NCI-H2081 treated with DMSO at 0.1 percent for 48 hours (cell line): ENCODE measurements around the gene LCORL.
"Not testable (repeated sequence)": the region's sequence is repeated elsewhere in the genome, so short reads cannot be mapped to it uniquely, and the experiment has no call there.

ENCODE experiments used
- DNase-seq: peaks from one replicate; lab custom pipeline; 2025; lab: John Stamatoyannopoulos, UW

LCORL gene

GRCh38 chr4:18020145-18020670 lies 1.3 kb downstream of the LCORL start:
- DNase-seq: no peak

GRCh38 chr4:18014269-18014668 lies 7.3 kb downstream of the LCORL start:
- DNase-seq: no peak

GRCh38 chr4:18012807-18013462 lies 8.6 kb downstream of the LCORL start:
- DNase-seq: no peak

- no peak for DNase-seq
Observed at GRCh38 chr4:18012134-18012806, 9.3 kb downstream of the LCORL start.

GRCh38 chr4:18007625-18008024 lies 13.9 kb downstream of the LCORL start:
- no peak for DNase-seq

- DNase-seq: not testable (repeated sequence)
Observed at GRCh38 chr4:18006432-18006831, 15.1 kb downstream of the LCORL start.

GRCh38 chr4:17997129-17997528 lies 24.4 kb downstream of the LCORL start:
- DNase-seq: no peak

GRCh38 chr4:17995165-17995564 lies 26.4 kb downstream of the LCORL start:
- no peak for DNase-seq

- no peak for DNase-seq
Observed at GRCh38 chr4:17985832-17986231, 35.7 kb downstream of the LCORL start.

- DNase-seq: no peak
Observed at GRCh38 chr4:17981063-17981462, 40.5 kb downstream of the LCORL start.

- no peak for DNase-seq
Observed at GRCh38 chr4:17968721-17969120, 52.8 kb downstream of the LCORL start.

- no peak for DNase-seq
Observed at GRCh38 chr4:17967078-17967477, 54.5 kb downstream of the LCORL start.

- no peak for DNase-seq
Observed at GRCh38 chr4:17966312-17966711, 55.2 kb downstream of the LCORL start.

GRCh38 chr4:17964576-17964975 lies 57.0 kb downstream of the LCORL start:
- DNase-seq: no peak

GRCh38 chr4:17962171-17962570 lies 59.4 kb downstream of the LCORL start:
- DNase-seq: no peak

GRCh38 chr4:17961249-17961648 lies 60.3 kb downstream of the LCORL start:
- DNase-seq: no peak

- DNase-seq: no peak
Observed at GRCh38 chr4:17958181-17958580, 63.4 kb downstream of the LCORL start.

- DNase-seq: no peak
Observed at GRCh38 chr4:17957688-17958087, 63.9 kb downstream of the LCORL start.

- no peak for DNase-seq
Observed at GRCh38 chr4:17956245-17956644, 65.3 kb downstream of the LCORL start.

- DNase-seq: no peak
Observed at GRCh38 chr4:17945303-17945702, 76.3 kb downstream of the LCORL start.

GRCh38 chr4:17941731-17942130 lies 79.8 kb downstream of the LCORL start:
- DNase-seq: no peak

GRCh38 chr4:17939054-17939453 lies 82.5 kb downstream of the LCORL start:
- no peak for DNase-seq

GRCh38 chr4:17934286-17934685 lies 87.3 kb downstream of the LCORL start:
- DNase-seq: no peak

GRCh38 chr4:17933126-17933525 lies 88.4 kb downstream of the LCORL start:
- DNase-seq: no peak
